Central memory CD8-positive, alpha-beta T cell (primary cell): ENCODE measurements around the gene MAN2A1.
A peak's percentile ranks its signal among the peaks of the same experiment; 100 is the strongest.

ENCODE experiments used
- ATAC-seq: fragments of 150-1000 bp; cut with Tn5 transposase; replicated peaks from 2 replicates; pipeline ENCODE4 v1.10.0; 2022; ENCODE audit warnings: mild to moderate bottlenecking, moderate FRiP score, moderate number of reproducible peaks; ENCODE audit not compliant: poor library complexity, severe bottlenecking; ENCODE audit errors: extremely low read depth
- DNase-seq, 2 donors: peaks; one replicate each; pipeline ENCODE4 v3.0.0; 2021; ENCODE audit warnings: low spot score in 2 of 2
- H3K27ac Mint-ChIP-seq: one replicate; pipeline ENCODE4 v1.8.0; 2022; ENCODE audit warnings: low read depth, mild to moderate bottlenecking, moderate library complexity, mixed read lengths
- H3K27me3 Mint-ChIP-seq: one replicate; pipeline ENCODE4 v1.8.0; 2022; ENCODE audit warnings: mixed read lengths
- H3K36me3 Mint-ChIP-seq: one replicate; pipeline ENCODE4 v1.8.0; 2022; ENCODE audit warnings: mild to moderate bottlenecking, moderate library complexity, mixed read lengths; ENCODE audit not compliant: insufficient read depth
- H3K4me1 Mint-ChIP-seq: one replicate; pipeline ENCODE4 v1.8.0; 2022; ENCODE audit warnings: mixed read lengths
- H3K4me3 Mint-ChIP-seq: one replicate; pipeline ENCODE4 v1.8.0; 2022; ENCODE audit warnings: mild to moderate bottlenecking, moderate library complexity, mixed read lengths
- H3K9me3 Mint-ChIP-seq: one replicate; pipeline ENCODE4 v1.8.0; 2022; ENCODE audit warnings: mixed read lengths

Gene MAN2A1

DNA sequence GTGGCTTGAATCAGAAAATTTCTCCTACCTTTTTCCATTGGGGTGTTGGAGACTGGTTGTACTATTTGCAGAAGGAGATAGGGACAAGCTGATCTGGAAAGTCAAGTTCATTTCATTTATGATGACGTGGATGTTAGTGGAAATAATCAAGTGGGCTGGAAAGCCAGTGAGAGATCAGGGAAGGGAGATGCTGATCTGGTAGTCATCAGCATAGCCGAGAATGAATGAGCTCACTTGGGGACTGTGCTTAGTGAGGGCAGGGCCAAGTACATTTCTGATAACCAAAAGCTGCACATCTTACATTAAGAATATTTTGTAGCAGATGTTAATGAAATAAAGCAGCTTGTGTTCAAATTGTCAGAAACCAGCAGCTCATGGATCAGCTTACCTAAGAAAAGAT, 12.1 kb downstream of the MAN2A1 start:
- H3K36me3 Mint-ChIP-seq, result peaks cover 12% of the 10 kb centered on the region
- H3K9me3 Mint-ChIP-seq, result no peaks in the 10 kb centered on the region
- ATAC-seq, result no peak
- no peaks in the 10 kb centered on the region for H3K27me3 Mint-ChIP-seq
- peaks cover 78% of the 10 kb centered on the region for H3K4me1 Mint-ChIP-seq
- H3K4me3 Mint-ChIP-seq, result peak overlapping the region; percentile 4
- peak overlapping the region; percentile 50 for H3K27ac Mint-ChIP-seq
- no peak for DNase-seq

DNA sequence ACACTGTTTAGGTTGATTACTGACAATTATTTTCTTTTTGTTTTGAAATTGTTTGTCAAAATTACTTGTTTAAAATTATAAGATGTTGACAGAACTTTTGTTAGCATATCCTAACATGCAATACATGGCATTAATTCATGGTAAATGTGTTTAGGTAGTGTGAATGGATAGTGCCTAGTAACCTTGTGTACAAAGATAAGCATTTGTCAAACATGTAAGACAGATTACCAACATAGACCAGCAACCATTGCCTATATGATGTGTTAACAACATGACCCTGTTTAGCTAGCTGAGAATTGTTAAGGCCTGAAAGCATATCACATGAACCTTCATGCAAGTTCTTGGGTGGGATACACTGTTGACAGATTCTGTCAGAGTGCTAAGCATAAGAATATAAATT, 13.4 kb downstream of the MAN2A1 start:
- Mint-ChIP-seq H3K9me3 (no peaks in the 10 kb centered on the region), H3K27me3 (no peaks in the 10 kb centered on the region), H3K36me3 (peaks cover 14% of the 10 kb centered on the region), H3K4me3 (no peak overlapping the region), H3K27ac (no peak overlapping the region), H3K4me1 (peaks cover 76% of the 10 kb centered on the region)
- no peak for DNase-seq
- ATAC-seq, result no peak

DNA sequence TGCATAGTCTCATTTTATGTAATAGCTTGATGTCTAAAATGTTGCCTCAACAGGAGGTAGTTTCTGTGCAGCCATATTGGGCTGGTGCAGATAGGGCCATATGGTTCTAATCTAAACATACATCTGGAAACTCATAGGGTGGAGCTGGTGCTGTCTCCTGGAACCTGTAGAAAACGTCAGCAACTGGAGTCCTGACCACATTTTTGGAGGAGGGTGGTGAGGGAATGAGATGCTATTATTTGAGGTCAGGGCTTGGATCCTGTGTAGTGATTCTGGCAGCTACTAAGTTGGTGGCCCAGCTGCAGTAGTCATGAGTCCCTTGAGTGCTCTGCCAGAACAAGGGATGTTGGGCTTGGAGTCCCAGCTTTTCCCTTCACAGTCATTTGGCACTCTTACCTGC, 14.1 kb downstream of the MAN2A1 start:
- Mint-ChIP-seq H3K36me3 (peaks cover 12% of the 10 kb centered on the region), H3K27me3 (no peaks in the 10 kb centered on the region), H3K9me3 (no peaks in the 10 kb centered on the region), H3K4me3 (no peak overlapping the region), H3K4me1 (peaks cover 76% of the 10 kb centered on the region), H3K27ac (no peak overlapping the region)
- DNase-seq, result no peak
- ATAC-seq, result no peak

- no peak for ATAC-seq
- no peak overlapping the region for H3K4me3 Mint-ChIP-seq
- no peak overlapping the region for H3K27ac Mint-ChIP-seq
- DNase-seq, result no peak
- H3K4me1 Mint-ChIP-seq, result peaks cover 76% of the 10 kb centered on the region
- peaks cover 12% of the 10 kb centered on the region for H3K36me3 Mint-ChIP-seq
- no peaks in the 10 kb centered on the region for H3K9me3 Mint-ChIP-seq
- no peaks in the 10 kb centered on the region for H3K27me3 Mint-ChIP-seq
Measured at GRCh38 chr5:109704282-109704952, 14.7 kb downstream of the MAN2A1 start.

DNA sequence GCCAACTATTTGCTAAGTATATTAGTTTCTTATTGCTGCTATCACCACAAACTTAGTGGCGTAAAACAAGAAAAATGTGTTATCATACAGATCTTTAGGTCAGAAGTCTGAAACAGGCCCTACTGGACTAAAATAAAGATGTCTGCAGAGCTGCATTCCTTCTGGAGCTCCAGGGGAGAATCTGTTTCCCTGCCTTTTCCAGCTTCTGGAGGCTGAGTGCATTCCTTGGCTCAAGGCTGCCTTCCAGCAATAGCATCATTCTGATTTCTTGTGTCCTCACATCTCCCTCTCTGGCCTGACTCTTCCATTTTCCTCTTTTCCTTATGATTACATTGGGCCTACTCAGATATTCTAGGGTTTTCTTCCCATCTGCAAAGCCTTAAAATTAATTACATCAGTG, 15.9 kb downstream of the MAN2A1 start:
- Mint-ChIP-seq H3K27ac (no peak overlapping the region), H3K27me3 (no peaks in the 10 kb centered on the region), H3K36me3 (peaks cover 12% of the 10 kb centered on the region), H3K4me1 (peaks cover 71% of the 10 kb centered on the region), H3K9me3 (no peaks in the 10 kb centered on the region), H3K4me3 (no peak overlapping the region)
- no peak for ATAC-seq
- no peak for DNase-seq

- Mint-ChIP-seq H3K36me3 (peaks cover 16% of the 10 kb centered on the region), H3K9me3 (no peaks in the 10 kb centered on the region), H3K27me3 (no peaks in the 10 kb centered on the region), H3K4me3 (no peak overlapping the region), H3K27ac (no peak overlapping the region), H3K4me1 (peaks cover 69% of the 10 kb centered on the region)
- DNase-seq, result no peak
- ATAC-seq, result no peak
Measured at GRCh38 chr5:109706095-109706494, 16.4 kb downstream of the MAN2A1 start.

GRCh38 chr5:109707531-109707930, 17.8 kb downstream of the MAN2A1 start:
- H3K36me3 Mint-ChIP-seq, result peaks cover 12% of the 10 kb centered on the region
- no peak overlapping the region for H3K27ac Mint-ChIP-seq
- ATAC-seq (no peak), DNase-seq (no peak)
- H3K4me3 Mint-ChIP-seq, result no peak overlapping the region
- no peaks in the 10 kb centered on the region for H3K27me3 Mint-ChIP-seq
- peaks cover 69% of the 10 kb centered on the region for H3K4me1 Mint-ChIP-seq
- H3K9me3 Mint-ChIP-seq, result no peaks in the 10 kb centered on the region

DNA sequence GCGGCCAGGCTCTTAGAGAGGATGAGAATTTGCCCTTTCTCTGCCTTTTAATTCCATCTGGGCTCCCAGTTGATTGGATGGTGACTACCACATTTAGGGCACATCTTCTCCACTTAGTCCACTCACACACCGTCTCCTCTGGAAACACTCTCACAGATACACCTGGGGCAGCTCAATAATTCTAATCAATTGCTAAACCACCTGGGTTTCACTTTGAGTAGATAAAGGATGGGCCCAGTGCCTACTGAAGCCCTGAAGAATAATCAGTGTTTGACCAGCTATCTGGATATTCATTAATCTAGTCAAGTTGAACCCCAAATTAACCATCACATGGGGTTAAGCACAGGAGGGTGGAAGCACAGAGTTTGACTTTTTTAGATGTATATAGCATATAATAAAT, 19.1 kb downstream of the MAN2A1 start:
- ATAC-seq (no peak), DNase-seq (no peak)
- H3K27me3 Mint-ChIP-seq, result no peaks in the 10 kb centered on the region
- H3K4me3 Mint-ChIP-seq, result no peak overlapping the region
- H3K27ac Mint-ChIP-seq, result peak overlapping the region; percentile 4
- peaks cover 74% of the 10 kb centered on the region for H3K4me1 Mint-ChIP-seq
- H3K9me3 Mint-ChIP-seq, result no peaks in the 10 kb centered on the region
- peaks cover 14% of the 10 kb centered on the region for H3K36me3 Mint-ChIP-seq

- H3K27me3 Mint-ChIP-seq, result no peaks in the 10 kb centered on the region
- ATAC-seq (no peak), DNase-seq (no peak)
- peaks cover 14% of the 10 kb centered on the region for H3K36me3 Mint-ChIP-seq
- peak overlapping the region; percentile 4 for H3K27ac Mint-ChIP-seq
- H3K4me3 Mint-ChIP-seq, result no peak overlapping the region
- peaks cover 70% of the 10 kb centered on the region for H3K4me1 Mint-ChIP-seq
- H3K9me3 Mint-ChIP-seq, result no peaks in the 10 kb centered on the region
Measured at GRCh38 chr5:109709225-109709624, 19.5 kb downstream of the MAN2A1 start.

DNA sequence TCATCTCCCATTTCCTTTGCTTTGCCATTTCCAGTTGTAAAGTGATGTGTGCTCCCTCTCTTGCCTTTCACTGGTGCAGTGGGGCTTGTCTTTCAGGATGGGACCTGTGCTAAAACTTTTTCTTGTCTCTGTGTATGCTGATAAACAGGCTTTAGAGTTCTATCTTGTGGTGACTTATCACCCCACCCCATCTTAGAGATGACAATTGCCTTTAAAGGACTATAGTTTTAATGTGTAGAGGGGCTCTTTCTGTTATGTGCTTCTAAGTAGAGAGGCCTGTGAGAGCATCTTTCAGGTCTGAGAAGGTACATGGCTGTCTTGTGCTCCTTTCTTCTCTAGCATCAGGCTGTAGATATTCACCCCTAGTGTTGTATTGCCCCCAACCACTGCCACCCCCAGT, 21.9 kb downstream of the MAN2A1 start:
- H3K27ac Mint-ChIP-seq, result no peak overlapping the region
- peak overlapping the region; percentile 24 for H3K4me3 Mint-ChIP-seq
- no peaks in the 10 kb centered on the region for H3K27me3 Mint-ChIP-seq
- peaks cover 60% of the 10 kb centered on the region for H3K4me1 Mint-ChIP-seq
- ATAC-seq, result no peak
- DNase-seq, result no peak
- H3K36me3 Mint-ChIP-seq, result peaks cover 21% of the 10 kb centered on the region
- no peaks in the 10 kb centered on the region for H3K9me3 Mint-ChIP-seq

DNA sequence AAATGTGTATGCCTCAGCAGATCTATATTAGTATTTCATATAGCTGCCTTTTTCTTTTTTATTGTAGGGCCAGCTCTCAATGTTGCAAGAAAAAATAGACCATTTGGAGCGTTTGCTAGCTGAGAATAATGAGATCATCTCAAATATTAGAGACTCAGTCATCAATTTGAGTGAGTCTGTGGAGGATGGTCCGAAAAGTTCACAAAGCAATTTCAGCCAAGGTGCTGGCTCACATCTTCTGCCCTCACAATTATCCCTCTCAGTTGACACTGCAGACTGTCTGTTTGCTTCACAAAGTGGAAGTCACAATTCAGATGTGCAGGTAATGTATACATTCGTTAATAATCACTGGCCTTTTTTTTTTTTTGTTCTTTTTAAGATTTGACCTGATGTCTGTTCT, 23.7 kb downstream of the MAN2A1 start:
- H3K9me3 Mint-ChIP-seq, result no peaks in the 10 kb centered on the region
- no peak overlapping the region for H3K4me3 Mint-ChIP-seq
- peaks cover 31% of the 10 kb centered on the region for H3K36me3 Mint-ChIP-seq
- H3K27me3 Mint-ChIP-seq, result no peaks in the 10 kb centered on the region
- no peak overlapping the region for H3K27ac Mint-ChIP-seq
- H3K4me1 Mint-ChIP-seq, result peaks cover 51% of the 10 kb centered on the region
- no peak for ATAC-seq
- no peak for DNase-seq

DNA sequence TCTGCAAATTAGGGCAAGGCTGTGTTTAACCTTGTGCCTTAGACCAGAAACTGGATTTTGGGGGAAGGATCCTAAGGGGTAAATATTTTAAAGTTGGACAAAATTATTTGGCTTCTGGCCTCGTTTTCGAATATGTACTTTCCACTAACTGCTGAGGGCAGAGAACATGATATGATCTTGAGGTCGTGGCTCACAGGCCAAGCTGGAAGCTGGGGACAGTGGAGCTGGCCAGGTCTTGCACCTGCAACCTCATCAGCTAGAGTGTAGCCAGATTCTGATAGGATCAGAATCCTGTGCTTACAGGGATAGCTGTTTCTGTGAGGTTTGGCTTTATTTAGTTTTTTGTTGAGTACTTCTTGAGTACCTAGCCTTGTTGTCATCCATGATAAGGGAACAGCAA, 24.9 kb downstream of the MAN2A1 start:
- DNase-seq (no peak), ATAC-seq (no peak)
- Mint-ChIP-seq H3K36me3 (peaks cover 35% of the 10 kb centered on the region), H3K27ac (no peak overlapping the region), H3K4me3 (no peak overlapping the region), H3K27me3 (no peaks in the 10 kb centered on the region), H3K9me3 (no peaks in the 10 kb centered on the region), H3K4me1 (peaks cover 43% of the 10 kb centered on the region)

DNA sequence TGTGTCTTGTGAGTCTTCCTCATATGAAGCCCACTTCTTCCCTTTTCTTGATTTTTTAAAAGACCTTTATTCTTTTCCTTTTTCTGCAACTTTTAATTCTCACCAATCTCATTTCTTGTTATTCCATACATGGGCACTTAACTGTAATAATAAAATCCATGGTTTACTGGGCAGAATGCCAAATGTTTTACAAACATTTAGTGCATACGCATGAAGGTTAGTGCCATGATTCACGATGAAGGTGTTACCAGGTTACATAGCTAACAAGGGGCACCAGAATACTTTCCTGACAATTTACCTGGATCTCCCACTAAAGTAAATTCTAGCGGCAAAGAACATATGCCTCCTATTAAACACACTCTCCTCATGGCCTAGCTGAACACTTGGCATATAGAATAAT, 28.5 kb downstream of the MAN2A1 start:
- no peaks in the 10 kb centered on the region for H3K27me3 Mint-ChIP-seq
- peaks cover 36% of the 10 kb centered on the region for H3K36me3 Mint-ChIP-seq
- no peak overlapping the region for H3K27ac Mint-ChIP-seq
- no peak for DNase-seq
- no peak for ATAC-seq
- no peaks in the 10 kb centered on the region for H3K9me3 Mint-ChIP-seq
- H3K4me1 Mint-ChIP-seq, result peaks cover 41% of the 10 kb centered on the region
- H3K4me3 Mint-ChIP-seq, result no peak overlapping the region
